ENCODE data around the gene OSBP2.

DNA sequence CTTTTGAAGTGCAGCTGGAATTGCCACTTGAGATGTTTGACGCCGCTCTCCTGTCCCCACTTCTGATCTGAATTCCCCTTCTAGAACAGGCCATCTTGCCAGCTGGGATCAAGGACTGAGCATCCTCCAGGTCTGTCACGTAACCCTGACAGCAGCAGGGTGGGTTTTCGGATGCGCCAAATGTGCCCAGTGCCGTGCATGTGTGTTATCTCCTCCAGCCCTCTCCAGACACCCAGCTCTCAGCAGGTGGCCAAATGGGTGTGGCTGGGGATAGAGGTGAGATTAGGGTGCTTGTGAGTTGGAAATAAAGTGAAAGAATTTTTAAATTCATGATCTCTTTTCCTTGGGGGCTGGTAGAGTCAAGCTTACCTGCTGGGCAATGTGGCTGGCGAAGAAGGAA, 3.3 kb downstream of the OSBP2 start:
- TF ChIP-seq EZH2 (IDR thresholded peaks at IDR 0.05; ENCODE audit: low read depth): no peak
- TF ChIP-seq, protein P1, sequence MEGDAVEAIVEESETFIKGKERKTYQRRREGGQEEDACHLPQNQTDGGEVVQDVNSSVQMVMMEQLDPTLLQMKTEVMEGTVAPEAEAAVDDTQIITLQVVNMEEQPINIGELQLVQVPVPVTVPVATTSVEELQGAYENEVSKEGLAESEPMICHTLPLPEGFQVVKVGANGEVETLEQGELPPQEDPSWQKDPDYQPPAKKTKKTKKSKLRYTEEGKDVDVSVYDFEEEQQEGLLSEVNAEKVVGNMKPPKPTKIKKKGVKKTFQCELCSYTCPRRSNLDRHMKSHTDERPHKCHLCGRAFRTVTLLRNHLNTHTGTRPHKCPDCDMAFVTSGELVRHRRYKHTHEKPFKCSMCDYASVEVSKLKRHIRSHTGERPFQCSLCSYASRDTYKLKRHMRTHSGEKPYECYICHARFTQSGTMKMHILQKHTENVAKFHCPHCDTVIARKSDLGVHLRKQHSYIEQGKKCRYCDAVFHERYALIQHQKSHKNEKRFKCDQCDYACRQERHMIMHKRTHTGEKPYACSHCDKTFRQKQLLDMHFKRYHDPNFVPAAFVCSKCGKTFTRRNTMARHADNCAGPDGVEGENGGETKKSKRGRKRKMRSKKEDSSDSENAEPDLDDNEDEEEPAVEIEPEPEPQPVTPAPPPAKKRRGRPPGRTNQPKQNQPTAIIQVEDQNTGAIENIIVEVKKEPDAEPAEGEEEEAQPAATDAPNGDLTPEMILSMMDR (conservative IDR thresholded peaks at IDR 0.05): no peak

Measured in PC-9 (cell line).